Stimulated activated CD4-positive, alpha-beta T cell treated with anti-CD3 and anti-CD28 coated beads, Interleukin-2, amount 100 ng/mL, for 24 hours (primary cell): Measurements from ENCODE around the gene ZDHHC18.
"Not testable (repeated sequence)": the region's sequence is repeated elsewhere in the genome, so short reads cannot be mapped to it uniquely, and the experiment has no call there.

Source experiments
- DNase-seq, 2 donors: peaks; one replicate each; pipeline ENCODE4 v3.0.0-alpha.2; 2020

The ZDHHC18 gene

DNA sequence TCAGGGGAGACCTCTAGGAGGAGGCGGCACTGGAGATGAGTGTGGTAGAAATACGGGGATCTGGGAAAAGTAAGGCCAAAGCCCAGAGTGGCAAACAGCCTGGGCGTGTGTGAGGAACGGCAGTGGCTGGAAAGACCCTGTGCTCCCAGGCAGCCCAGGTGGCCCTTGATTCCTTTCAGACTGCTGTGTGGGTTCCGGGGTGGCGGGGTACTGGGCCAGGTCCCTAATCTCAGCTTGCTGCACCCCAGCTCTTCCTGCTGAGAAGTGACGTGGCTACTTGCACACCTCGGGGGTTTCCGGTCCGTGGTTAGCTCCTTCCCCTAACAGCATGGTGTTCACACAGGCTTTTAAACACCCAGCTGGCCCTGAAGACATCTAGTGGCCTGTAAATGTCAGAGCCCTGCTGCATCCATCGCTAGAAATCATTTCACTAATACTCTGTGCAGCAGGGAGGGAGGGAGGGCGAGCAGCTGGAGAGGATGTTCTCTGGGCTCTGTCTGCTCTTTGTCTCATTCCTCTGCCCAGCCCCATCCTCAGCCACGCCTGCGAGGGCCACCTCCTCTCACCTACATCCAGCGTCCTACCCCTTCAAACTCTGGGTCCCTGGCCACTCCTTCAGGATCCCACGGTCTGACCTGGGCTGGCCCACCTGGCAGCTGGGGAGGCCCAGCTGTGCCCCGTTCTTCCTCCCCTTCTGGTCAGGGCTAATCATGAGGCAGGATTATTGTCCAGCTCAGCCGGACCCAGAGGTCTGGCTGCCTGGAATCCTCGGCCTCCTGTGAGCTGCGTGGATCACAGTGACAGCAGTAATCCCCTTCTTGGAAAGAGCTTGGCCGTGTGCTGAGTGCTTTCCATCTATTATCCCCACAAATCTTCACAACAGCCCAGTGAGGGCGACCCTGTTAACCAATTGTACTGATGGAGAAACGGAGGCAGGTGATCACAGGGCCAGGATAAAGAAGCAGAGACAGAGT lies 7.2 kb downstream of the ZDHHC18 start:
- peak; percentile 78 to 79 for DNase-seq

DNA sequence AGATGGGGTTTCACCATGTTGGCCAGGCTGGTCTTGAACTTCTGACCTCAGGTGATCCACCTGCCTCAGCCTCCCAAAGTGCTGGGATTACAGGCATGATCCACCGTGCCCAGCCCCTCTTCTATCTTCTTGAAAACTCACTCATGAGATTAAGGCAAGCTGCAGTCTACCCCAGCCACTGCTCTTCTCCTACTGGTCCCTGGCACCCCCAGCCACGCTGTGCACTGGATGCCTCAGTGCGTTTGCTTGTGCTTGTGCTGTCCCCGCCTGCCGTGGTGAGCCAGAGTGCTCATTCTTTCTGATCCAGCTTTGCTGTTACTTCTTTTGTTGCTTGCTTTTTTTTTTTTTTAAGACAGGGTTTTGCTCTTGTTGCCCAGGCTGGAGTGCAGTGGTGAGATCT lies 11.2 kb downstream of the ZDHHC18 start:
- not testable (repeated sequence) for DNase-seq

DNA sequence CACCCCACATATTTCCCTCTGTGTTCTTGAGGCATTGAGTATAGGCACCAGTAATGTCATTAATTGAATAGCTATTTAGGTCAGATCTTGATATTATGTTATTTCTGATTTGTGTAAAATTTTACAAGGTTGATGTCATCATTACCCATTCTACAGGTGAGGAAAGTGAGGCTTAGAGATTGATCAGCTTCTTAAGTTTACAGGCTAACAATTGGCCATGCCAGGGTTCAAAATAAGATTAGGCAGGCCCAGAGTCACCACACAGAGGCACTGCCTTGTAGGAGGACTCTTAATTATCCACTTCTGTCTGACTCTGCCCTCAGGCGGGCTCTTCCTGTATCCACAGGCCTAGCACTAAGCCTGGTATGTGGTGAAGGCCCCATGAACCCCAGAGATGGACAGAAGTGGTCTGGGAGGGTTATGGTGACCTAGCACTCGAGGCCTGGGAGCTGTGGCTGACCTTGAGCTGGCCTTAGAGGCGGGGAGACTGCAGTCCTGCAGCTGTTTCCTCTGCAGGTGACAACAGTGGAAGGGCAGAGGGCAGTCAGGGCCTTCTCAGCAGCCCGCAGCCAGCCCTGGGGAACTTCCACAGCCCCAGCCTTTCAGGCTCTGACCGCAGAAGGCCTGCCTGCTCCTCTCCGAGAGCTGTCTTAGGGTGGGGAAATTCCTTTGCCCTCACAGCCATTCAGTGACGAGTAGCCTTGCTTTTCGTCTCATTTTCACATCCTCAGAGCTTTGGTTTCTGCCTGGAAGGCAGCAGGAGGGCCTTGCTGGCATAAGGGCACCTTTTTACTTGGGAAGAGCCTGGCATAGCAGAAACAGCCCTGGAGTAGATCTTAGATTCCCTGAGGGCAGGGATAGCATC lies 12.2 kb downstream of the ZDHHC18 start:
- DNase-seq = peak; percentile 60 to 65

DNA sequence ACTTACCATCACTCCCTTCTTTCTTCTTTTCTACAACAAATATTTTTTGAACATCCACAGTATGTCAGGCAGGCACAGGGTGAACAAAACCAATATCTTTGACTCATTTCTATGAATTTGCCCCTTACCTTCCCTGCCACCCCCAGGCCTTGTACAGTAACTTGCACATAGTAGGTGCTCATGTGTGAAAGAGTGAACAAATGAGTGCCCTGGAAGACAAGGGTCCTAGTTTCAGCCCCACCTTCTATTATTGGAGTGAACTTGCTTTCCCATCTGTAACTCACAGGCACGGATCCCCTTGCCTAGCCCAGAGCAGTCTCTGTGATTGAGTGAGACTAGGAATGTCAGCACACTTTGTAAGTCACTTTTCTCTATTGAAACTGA lies 12.8 kb downstream of the ZDHHC18 start:
- DNase-seq = no peak

DNA sequence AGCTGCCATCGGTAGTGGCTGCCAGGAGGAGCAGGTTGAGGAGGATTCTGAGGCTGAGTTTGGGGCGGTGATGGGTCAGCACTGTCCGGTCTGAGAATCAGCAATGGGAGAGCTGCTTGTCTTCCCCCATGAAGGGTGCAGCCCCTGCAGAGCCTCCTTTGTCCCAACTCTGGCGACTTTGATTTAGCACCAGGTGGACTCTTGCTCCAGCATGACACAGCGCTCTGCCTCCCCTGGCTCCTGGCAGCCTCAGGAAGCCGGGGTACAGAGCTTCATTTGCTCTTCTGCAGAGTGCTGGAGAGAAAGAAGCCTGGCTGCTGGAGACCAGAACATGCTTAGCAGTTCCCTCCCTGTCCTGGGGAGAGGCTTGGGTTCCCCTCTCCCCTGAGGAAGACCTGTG lies 13.3 kb downstream of the ZDHHC18 start:
- no peak for DNase-seq

DNA sequence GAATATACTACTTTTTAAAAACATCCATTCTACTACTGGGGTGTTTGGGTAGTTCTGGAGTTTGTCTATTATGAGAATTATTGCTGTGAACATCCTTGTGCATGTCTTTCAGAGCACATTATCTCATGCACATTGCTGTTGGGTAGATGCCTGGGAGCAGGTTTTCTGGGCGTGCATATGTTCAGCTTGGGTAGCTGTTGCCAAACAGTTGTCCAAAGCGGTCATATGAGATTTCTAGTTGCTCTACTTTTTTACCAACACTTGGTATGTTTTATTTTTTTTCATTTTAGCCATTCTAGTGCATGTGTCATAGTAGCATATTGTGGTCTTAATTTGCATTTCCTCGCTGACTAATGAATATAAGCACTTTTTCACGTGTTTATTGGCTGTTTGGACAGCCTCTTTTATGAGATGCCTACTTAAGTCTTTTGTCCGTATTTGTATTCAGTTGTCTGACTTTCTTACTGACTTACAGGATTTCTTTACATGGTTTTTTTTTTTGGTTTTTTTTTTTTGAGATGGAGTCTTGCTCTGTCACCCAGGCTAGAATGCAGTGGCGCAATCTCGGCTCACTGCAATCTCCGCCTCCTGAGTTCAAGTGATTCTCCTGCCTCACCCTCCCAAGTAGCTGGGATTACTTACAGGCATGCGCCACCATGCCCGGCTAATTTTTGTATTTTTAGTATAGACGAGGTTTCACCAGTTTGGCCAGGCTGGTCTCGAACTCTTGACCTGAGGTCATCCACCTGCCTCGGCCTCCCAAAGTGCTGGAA lies 18.1 kb downstream of the ZDHHC18 start:
- no peak for DNase-seq

DNA sequence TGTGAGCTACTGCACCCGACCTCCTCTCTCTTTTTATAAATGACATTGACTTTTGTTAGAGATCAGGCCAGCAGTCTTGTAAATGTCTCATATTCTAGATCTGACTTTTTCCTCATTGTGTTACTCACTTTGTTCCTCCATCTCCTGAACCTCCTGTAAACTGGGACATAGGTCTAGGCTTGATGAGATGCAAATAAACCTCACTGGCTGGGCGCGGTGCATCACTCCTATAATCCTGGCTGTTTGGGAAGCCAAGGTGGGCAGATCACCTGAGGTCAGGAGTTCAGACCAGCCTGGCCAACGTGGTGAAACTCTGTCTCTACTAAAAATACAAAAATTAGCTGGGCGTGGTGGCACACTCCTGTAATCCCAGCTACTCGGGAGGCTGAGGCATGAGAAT lies 21.3 kb downstream of the ZDHHC18 start:
- not testable (repeated sequence) for DNase-seq

DNA sequence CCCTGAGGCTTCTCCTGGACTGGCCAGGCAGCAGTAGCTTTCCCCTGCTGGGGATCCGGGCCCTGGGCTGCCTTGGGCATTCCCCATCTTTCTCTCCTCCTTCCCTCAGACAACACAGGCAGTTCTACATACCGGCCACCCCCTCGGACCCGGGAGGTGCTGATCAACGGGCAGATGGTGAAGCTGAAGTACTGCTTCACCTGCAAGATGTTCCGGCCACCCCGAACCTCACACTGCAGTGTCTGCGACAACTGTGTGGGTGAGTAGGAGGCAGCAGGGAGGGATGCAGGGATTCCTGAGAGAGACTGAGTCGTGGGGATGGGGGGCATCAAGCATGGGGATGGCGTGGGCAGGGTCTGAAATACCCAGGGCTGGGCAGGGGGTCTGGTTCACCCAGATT lies 22.0 kb downstream of the ZDHHC18 start:
- DNase-seq = no peak

DNA sequence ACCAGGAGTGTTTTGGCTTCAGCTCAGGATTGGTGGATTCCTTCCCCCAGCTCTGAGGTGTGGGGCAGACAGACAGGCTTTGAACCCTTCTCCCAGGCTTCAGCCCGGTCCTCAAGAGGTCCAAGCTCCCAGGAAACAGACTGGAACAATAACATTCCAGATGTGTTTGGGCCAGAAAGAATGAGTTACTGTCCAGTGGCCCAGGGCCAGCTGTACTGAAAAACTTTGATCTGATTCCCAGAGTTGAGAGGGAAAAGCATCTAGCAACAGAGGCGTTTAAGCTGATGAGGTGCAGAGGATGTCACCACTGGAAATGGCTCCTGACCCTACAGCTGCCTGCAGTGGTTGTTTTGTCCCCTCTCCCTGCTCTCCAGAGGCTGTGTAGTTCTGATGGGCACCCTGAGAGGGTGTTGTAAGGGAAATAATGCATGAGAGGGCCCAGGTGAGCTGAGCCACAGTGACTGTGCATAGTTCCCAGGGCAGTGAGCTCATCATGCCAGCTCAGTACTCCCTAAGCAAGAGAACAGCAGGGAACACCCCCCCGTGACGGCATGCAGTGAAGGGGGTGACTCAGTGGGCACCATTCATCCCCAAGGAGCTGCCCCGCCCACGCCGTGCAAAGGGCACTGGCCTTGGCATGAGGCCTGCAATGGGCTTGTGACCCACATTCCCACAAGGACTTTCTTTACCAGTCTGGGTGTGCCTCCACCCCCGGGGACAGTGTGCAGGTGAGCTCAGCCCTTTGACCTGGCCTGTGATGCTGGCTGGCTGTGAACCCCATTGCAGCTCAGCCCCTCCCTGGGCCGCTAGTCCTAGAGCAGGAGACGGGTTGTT lies 22.7 kb downstream of the ZDHHC18 start:
- no peak for DNase-seq

DNA sequence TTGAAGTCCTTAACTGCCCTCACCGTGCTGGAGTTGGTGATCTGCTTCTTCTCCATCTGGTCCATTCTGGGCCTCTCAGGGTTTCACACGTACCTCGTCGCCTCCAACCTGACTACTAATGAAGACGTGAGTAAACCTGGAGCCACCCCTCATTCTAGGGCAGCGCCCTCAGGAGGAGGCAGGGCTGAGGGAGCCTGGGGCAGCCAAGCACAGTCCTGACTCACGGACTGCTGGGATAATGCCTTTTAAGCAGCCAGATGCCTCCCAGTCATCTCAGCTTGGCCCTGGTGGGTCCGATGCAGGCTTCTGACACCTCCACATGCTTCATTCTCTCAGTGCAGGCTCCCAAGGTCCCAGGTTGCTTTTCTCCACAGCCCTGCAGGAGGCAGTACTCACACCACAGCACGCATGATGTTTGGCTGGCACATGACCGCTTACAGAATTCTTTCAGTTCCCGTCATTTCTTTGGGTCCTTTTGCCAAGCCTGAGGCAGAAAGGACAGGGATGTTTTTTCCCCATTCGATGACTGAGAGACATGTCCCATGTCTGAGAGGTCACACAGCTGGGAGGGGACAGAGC lies 24.7 kb downstream of the ZDHHC18 start:
- DNase-seq = no peak

DNA sequence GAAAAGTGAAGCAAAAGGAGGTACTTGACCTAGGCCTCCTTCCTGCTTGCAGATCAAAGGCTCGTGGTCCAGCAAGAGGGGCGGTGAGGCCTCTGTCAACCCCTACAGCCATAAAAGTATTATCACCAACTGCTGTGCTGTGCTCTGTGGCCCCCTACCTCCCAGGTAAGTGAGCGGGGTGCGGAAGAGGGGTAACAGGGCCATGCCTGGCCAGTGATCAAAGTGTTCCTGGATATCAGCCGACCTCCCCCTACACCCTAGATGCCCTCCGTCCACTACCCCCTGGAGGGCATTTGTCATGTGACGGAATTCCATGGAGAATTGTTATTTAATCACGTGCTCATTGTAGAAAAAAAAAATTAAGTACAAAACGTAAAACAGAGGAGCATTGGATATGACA lies 26.2 kb downstream of the ZDHHC18 start:
- DNase-seq = no peak

DNA sequence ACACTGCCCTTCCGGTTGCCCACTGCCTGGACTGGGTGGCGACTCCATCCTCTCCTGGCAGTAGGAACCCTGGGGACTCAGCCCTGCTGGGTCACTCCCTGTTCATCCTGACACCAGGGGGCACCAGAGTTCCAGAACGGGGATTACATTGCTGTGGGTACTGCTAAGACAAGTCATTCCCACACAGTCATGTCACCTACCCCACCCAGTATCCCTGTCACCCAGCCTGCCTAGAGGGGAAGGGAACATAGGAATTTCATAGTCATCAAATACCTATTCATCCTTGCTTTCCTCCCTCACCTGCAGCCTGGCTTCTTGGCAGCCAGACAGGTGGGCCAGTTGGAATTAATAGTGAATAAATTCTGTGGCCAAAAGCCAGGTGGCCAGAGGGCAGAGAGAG lies 26.7 kb downstream of the ZDHHC18 start:
- DNase-seq = peak; percentile 87 to 89

DNA sequence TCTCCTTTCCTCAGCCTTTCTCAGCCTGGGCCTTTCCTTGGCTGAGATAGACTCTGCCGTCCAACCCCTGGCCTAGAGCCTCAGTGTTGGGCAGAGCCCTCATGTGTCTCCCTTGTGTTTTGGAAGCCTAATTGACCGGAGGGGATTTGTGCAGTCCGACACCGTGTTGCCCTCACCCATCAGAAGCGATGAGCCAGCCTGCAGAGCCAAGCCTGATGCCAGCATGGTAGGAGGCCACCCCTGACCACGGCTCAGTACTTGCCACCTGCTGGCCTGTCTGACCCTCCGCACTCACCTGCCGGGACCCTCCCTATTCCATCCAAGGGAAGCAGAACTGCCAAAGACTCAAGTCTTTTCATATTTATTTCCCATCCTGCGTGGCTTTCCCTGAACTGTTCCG lies 27.1 kb downstream of the ZDHHC18 start:
- no peak for DNase-seq

DNA sequence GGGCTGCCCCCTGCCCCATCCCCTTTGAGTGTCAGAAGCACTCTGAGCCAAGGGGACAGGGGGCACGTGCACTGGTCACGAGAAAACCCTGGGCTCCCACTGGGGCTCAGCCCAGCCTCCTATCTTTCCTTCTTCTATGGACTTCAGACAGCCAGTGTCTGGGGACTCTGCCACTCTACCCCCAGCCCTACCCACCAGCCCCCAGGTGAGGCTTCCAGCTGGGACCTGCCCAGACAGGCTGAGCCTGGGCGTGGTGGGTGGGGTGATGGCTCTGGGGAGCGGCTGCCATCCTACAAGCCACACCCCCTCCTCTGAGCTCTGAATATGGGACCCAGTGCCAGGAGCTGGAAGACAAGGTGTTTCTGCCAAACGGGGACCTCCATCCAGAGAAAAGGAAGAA lies 28.4 kb downstream of the ZDHHC18 start:
- no peak for DNase-seq

DNA sequence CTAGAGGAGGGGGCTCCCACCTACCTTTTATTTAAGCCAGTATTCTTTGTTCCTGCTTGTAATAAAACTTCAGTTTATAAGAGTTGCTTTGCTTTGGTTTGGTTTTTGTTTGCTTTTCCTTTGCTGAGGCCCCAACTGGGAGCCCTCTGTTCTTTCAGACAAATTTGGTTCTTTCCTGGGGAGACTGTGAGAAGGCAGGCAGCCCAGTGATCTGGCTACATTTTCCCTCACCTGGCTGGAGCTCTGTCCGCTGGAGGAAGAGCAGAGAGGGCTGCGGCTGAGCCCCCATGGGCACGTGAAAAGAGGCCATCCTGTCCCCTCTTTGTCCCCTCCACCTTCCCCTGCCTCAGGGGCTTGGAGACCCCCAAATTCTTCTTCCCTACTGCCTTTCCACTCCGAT lies 29.1 kb downstream of the ZDHHC18 start:
- DNase-seq = no peak

DNA sequence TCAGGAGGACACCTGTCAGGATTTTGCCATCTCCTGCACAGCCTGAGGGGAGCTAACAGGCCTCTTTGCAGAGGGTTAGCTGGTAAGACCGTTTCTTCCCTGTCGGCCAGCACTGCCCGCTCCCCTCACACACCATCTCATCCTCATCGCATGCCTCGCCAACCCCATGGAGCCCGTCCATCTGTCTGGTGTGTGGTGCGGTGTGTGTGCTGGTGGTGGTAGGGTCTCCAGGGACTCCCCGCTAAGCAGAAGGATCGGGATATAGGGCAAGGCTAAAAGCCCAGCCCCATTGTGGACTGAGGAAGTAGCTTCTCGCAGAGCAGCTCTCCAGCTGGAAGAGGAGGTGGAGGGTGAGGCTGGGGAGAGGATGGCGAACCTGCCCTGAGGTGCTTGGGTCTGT lies 29.7 kb downstream of the ZDHHC18 start:
- no peak for DNase-seq

DNA sequence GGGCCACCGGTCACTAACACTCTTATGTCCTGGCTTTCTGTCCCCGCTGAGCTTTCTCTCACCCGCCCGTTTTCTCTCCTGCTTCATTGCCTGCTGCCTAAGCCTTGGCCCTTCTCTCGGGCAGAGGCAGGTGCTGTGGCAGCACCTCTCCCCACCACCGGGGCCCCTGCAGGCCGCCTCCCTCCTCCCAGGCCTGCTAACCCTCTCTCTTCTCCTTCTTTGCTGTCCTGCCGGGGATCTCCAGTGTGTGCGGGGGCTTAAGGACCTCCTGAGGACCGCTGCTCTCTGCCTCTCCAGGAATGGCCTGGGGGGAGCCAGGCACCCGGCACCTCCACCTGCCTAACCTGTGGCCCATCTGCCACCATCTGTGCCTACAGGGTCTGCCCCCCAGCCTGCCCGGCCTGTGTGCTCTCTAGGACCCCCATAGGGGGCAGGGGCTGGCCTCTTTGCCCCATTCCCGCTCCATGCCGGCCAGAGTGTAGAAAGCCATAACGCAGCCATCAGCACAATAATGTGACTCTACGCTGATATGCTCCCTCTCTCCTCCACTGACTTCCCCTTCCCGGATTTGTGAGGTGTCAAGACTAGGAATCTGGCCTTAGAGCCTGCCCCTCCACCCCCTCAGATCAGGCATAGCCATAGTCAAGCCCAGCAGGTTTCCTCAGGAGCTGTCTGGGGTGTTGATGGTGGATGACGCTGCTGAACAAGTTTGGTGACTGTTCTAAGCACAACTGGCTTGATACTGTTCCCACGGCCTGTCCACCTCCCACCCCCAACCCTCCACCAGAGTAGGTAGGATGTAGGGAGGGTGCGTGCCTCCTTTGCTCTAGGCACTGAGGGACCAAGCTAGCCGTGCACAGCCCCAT lies 30.3 kb downstream of the ZDHHC18 start:
- no peak for DNase-seq

DNA sequence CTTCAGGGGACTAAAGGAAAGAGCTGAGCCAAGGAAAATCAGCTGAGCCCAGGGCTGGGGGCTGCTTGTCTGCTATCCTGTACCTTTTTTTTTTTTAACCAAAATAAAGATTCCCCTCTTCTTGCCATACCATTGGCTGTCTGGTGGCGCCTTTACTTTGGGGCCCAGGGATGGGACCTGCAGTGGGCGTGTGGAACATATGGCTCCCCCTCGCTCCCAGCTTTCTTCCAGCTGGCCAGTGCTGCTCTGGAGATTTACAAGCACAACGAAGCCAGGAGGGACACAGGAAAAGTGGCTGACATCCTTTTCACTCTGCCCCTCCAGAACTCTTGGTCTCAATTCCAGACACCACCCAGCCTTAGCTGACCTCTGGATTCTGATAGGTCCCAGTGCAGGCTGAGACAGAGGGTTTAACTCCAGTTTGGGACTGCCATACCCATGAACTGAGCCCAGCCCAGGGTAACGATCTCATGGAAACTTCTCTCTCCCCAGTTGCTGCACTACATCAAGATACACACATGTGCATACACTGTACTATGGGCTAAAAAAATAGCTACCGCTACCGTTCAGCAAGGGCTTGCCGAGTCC lies 31.1 kb downstream of the ZDHHC18 start:
- no peak for DNase-seq

DNA sequence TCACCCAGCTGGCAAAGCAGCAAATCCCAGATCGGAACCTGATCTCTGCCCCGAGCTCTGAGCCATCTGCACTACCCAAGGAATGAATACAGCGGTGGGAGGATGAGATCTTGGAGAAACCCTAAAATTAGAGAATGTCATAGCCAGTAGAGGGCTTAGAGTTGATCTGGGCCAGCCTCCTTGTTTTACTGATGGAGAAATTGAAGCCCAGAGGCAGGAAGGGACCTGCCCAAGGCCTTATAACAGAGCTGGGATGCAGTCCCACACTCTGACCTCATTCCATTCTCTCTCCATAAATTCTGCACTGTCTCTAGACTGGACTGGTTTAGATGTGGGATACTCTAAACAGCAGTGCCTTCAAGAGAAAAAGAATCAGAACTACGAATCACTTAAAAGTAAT lies 31.7 kb downstream of the ZDHHC18 start:
- no peak for DNase-seq

DNA sequence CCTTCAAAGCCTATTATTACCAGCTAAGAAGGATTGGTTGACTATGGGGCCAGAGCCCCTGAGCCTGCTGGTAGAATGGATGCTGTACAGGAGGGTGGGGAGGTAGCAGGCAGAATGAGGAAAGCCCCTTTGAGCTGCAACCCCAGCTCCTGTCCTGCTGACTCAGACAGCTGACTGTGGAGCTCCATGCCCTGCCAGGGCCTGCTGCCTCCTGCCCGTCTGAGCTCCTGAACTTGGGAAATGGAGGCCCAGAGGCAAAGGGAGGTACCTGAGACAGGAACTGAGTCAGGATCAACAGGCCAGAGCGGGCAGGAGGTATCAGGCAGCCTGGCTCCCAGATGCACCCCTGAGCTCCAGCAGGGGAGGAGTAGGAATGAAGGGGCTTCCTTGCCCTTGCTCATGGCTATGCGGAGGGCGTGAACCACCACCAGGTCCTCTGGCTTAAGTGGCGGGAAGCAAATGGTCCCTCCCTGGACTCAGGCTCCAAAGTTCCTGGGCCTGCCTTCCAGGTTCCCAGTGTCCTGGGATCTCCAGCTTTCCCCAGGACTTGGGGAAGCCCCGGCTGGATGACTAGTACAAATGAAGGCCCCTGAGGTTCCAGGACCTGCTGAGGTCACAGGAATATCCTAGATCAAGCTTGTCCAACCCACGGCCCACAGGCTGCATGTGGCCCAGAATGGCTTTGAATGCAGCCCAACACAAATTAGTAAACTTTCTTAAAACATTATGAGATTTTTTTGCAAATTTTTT lies 32.6 kb downstream of the ZDHHC18 start:
- DNase-seq = no peak
